Pons (tissue), 1 donor: ENCODE measurements around the gene PAK5.

ENCODE experiments used
- DNase-seq: peaks from one replicate; pipeline ENCODE4 v3.0.0-alpha.2; 2016; ENCODE audit warnings: low spot score

PAK5 gene

DNA sequence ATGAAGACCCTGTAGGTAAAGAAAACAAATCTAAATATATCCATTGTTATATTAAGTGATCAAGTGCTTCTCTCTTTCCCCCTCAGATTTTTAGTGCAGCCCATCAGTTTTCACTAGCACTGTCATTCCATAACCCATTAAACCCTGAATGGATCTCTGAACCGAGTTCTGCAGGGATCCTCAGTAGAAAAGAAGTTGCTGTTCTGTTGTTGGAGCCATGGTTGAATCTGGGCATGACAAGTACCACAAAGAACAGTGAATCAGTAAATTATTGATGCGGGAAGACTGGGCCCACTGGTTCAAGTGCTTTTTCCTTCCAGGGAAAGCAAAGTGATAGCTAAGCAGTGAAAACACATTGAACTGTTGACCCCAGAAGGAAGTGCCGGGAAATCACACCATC is 264.1 kb downstream of the PAK5 start:
- DNase-seq: no peak

GRCh38 chr20:9574181-9574580 is 264.7 kb downstream of the PAK5 start:
- DNase-seq: no peak

- DNase-seq: no peak
Measured at GRCh38 chr20:9573335-9574151, 265.3 kb downstream of the PAK5 start.

GRCh38 chr20:9572670-9573069 is 266.2 kb downstream of the PAK5 start:
- peak; percentile 66 for DNase-seq

- no peak for DNase-seq
Measured at GRCh38 chr20:9571783-9572182, 267.1 kb downstream of the PAK5 start.

- DNase-seq: no peak
Measured at GRCh38 chr20:9570612-9571011, 268.3 kb downstream of the PAK5 start.

- no peak for DNase-seq
Measured at GRCh38 chr20:9566977-9567376, 271.9 kb downstream of the PAK5 start.

GRCh38 chr20:9565910-9566550 is 272.8 kb downstream of the PAK5 start:
- DNase-seq: no peak

DNA sequence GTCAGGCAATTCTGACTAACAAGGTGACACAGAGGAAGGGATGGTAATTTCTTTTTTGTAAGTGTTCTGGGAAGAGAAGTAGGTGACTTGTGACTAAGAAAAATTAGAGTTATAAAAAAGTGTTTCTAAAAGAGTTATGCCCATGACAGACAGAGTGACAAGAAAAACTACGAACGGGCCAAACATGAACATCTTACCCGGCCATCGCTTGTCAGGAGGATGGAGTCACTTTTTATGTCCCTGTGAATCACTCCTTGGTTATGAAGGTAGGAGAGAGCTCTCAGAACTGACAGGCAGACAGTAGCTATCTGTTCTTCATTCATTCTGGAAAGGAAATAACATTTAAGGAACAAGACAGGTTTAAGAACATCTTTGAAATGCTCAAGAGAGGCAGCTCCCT is 281.5 kb downstream of the PAK5 start:
- no peak for DNase-seq

DNA sequence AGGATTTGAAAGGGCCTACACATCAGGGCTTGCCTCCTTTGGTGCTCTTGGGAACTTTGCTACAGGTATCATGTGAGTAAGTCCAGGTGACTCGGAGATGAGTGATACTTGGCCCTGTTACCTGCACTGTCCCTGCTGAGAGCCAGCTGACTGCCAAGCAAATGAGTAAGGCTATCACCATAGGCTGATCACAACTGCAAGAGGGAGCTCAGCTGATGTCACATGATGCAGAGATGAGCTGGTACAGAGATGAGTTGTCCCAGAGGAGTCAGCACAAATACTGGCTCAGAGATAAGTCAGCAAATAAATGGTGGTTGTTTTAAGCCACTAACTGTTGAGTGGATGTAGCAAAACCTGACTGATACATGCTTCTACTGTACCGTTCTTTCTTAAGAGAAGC is 283.1 kb downstream of the PAK5 start:
- DNase-seq: no peak

GRCh38 chr20:9551808-9552550 is 286.9 kb downstream of the PAK5 start:
- no peak for DNase-seq

DNA sequence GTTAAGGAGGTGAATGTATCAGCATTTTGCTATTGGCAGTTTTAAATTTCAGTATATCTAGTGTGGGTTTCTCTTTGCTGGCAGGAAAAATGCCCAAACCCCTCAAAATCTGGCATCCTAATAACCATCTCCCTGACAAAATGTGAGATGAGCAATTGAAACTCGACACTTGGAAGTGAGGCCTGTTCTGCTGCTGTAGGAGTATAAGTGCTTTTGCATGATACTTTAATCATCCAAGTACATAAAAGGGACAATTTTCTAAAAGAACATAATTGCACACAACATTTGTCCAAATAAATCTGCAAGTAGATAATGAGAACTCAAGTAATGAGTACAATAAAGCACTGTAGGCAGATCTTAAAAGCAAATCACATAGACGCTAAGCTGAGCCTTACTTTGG is 288.0 kb downstream of the PAK5 start:
- no peak for DNase-seq

DNA sequence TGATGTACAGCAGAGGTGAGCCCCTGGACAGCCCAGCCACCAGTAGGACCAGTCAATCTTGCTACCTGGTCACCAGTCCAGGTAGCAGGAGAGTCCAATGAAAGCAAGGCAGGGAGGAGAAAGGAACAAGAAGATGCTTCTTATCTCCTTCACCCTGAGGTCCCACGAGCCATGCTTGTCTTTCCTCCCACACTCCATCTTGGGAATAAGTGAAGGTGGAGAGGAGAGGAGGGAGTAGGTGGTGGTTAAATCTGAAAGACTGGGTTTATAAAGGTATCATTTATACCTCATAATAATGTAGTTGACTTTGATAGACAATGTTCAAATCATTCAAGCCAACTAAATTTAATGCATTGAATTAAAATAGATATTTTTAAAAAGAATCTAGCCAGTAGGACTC is 288.6 kb downstream of the PAK5 start:
- DNase-seq: no peak

GRCh38 chr20:9543214-9543613 is 295.7 kb downstream of the PAK5 start:
- no peak for DNase-seq

DNA sequence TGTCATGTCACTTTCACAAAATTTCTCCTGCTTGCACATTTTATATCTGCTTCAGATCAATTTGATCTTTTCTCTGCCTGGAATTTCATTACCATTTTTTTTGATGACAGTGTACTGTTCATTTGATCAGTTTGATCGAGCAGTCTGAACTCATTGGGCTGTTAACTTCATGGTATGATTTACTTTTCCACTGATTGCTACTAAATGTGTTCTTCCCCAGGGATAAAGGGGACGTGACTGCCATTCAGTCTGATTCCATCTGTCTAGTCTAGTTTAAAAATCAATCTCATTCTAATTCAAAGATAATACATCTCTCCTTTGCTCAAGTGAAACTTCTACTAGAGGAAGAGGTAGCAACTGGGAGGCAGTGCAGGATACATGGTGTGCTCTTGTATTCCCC is 303.4 kb downstream of the PAK5 start:
- no peak for DNase-seq

DNA sequence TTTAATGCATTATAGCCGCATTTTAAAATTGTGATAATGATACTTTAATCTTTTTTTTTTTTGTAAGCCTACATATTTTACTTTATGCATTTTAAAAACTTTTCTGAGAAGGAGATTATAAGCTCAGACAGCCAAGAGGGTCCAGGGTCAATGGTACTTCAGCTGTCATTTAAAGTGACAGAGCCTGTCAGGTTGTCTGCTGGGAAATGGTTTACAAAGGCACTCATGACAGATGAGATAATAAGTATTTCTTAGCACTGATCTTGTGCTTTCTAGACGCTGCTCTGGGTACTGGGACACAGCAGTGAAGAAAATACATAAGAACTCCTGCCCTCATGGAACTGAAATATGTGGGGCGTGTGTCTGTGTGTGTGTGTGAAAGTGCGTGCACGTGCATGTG is 304.9 kb downstream of the PAK5 start:
- no peak for DNase-seq

- no peak for DNase-seq
Measured at GRCh38 chr20:9532069-9532838, 306.6 kb downstream of the PAK5 start.

GRCh38 chr20:9531581-9531980 is 307.3 kb downstream of the PAK5 start:
- DNase-seq: no peak

DNA sequence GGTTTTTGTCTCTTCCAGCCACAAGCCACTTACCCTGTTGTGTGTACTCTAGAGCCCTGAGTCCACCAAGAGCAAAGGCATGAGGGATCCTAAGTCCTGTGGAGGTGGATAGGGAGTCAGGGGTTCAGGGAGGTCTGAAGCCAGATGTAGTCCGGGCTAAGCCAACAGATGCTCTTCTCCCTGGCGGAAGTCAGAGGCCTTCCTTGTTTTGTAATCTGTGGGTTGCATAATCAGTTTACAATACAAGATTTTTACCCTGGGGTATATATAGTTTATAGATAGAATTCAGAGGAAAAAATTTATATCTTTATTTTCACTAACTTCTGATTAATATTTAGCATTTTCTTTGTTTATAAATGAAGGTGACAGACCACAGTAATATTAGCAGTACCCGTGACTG is 315.2 kb downstream of the PAK5 start:
- DNase-seq: no peak

- no peak for DNase-seq
Measured at GRCh38 chr20:9520086-9520485, 318.8 kb downstream of the PAK5 start.

- DNase-seq: no peak
Measured at GRCh38 chr20:9518576-9519175, 320.2 kb downstream of the PAK5 start.
